Neural cell (in vitro differentiated cells): Measurements from ENCODE around the gene NDUFV1. TPM values are rescaled to one million over a fixed set of nuclear protein-coding genes. Genes with fewer than 3 reads are reported as not detected.
"Not testable (repeated sequence)": the region's sequence is repeated elsewhere in the genome, so short reads cannot be mapped to it uniquely, and the experiment has no call there.

Experiments
- H2AFZ ChIP-seq: fragments of 200-600, 300-800 bp; sonication (generic), shearing (Covaris generic); 2 replicates; pipeline ENCODE4 v1.6.0; 2014; ENCODE audit warnings: low read depth, mild to moderate bottlenecking, antibody characterized with exemption, low read length, moderate library complexity
- H3F3A ChIP-seq: fragments of 200-600 bp; shearing (Covaris generic); 2 replicates; pipeline ENCODE4 v1.6.1; 2016; ENCODE audit warnings: mild to moderate bottlenecking, moderate library complexity, mixed read lengths, antibody characterized with exemption, low read length; ENCODE audit not compliant: insufficient read depth, poor library complexity, severe bottlenecking
- H3K27ac ChIP-seq: fragments of 200-600, 300-800 bp; sonication (generic), shearing (Covaris generic); 2 replicates; pipeline ENCODE4 v1.5.1; 2014; ENCODE audit warnings: mild to moderate bottlenecking, low read length, moderate library complexity
- H3K27me3 ChIP-seq: fragments of 300-800, 200-600 bp; sonication (generic), shearing (Covaris generic); 2 replicates; pipeline ENCODE4 v1.6.0; 2014; ENCODE audit warnings: mild to moderate bottlenecking, low read depth, low read length, moderate library complexity; ENCODE audit not compliant: insufficient read depth
- H3K36me3 ChIP-seq: fragments of 300-800, 200-600 bp; sonication (generic), shearing (Covaris generic); 2 replicates; pipeline ENCODE4 v1.5.1; 2014; ENCODE audit warnings: mild to moderate bottlenecking, antibody characterized with exemption, low read length, moderate library complexity; ENCODE audit not compliant: insufficient read depth
- H3K4me2 ChIP-seq: fragments of 300-800, 200-600 bp; sonication (generic), shearing (Covaris generic); 2 replicates; pipeline ENCODE4 v1.6.0; 2014; ENCODE audit warnings: mild to moderate bottlenecking, low read length
- H3K4me3 ChIP-seq: fragments of 300-800, 200-600 bp; sonication (generic), shearing (Covaris generic); 2 replicates; pipeline ENCODE4 v1.5.1; 2014; ENCODE audit warnings: mild to moderate bottlenecking, low read length, moderate library complexity
- H3K79me2 ChIP-seq: fragments of 200-600 bp; shearing (Covaris generic); replicated peaks from 2 replicates; pipeline ENCODE4 v1.6.0; 2014; ENCODE audit warnings: mild to moderate bottlenecking, low read length, moderate library complexity; ENCODE audit not compliant: insufficient read depth
- H3K9ac ChIP-seq: fragments of 300-800, 200-600 bp; sonication (generic), shearing (Covaris generic); 2 replicates; pipeline ENCODE4 v1.6.1; 2016; ENCODE audit warnings: mild to moderate bottlenecking, low read length, mixed read lengths
- H3K9me2 ChIP-seq: fragments of 200-600 bp; shearing (Covaris generic); 2 replicates; pipeline ENCODE4 v1.6.1; 2016; ENCODE audit warnings: mild to moderate bottlenecking, low read length, mixed read lengths; ENCODE audit not compliant: insufficient read depth
- H3K9me3 ChIP-seq: fragments of 200-600, 300-800 bp; sonication (generic), shearing (Covaris generic); 2 replicates; pipeline ENCODE4 v1.6.1; 2016; ENCODE audit warnings: mild to moderate bottlenecking, mixed run types, low read length, moderate library complexity, mixed read lengths
- H4K20me1 ChIP-seq: fragments of 200-600 bp; shearing (Covaris generic); 2 replicates; pipeline ENCODE4 v1.6.1; 2016; ENCODE audit warnings: mild to moderate bottlenecking, mixed run types; ENCODE audit not compliant: insufficient read depth
- EP300 ChIP-seq: fragments of 450-650 bp; conservative IDR thresholded peaks from 2 replicates; pipeline ENCODE4 v1.6.1; 2014; ENCODE audit warnings: antibody characterized with exemption, mild to moderate bottlenecking, moderate library complexity; ENCODE audit not compliant: poor library complexity, severe bottlenecking
- EZH2 ChIP-seq: fragments of 200-600, 300-800 bp; shearing (Covaris generic), sonication (generic); IDR thresholded peaks from 2 replicates; pipeline ENCODE4 v1.6.1; 2014; ENCODE audit warnings: antibody characterized with exemption, low read length, borderline replicate concordance, mild to moderate bottlenecking; ENCODE audit not compliant: insufficient read depth, poor library complexity, severe bottlenecking
- MXI1 ChIP-seq: fragments of 450-650 bp; conservative IDR thresholded peaks from 2 replicates; pipeline ENCODE4 v1.6.1; 2014; ENCODE audit warnings: antibody characterized with exemption, mild to moderate bottlenecking; ENCODE audit not compliant: poor library complexity, severe bottlenecking
- POLR2AphosphoS5 ChIP-seq: IDR thresholded peaks from 2 replicates; pipeline ENCODE4 v1.6.1; 2012
- RAD21 ChIP-seq: fragments of 450-650 bp; conservative IDR thresholded peaks from 2 replicates; pipeline ENCODE4 v1.6.1; 2014; ENCODE audit warnings: antibody characterized with exemption, mild to moderate bottlenecking, moderate library complexity
- REST ChIP-seq: IDR thresholded peaks from 2 replicates; pipeline ENCODE4 v1.6.1; 2012; ENCODE audit warnings: borderline replicate concordance
- SMC3 ChIP-seq: fragments of 450-650 bp; conservative IDR thresholded peaks from 2 replicates; pipeline ENCODE4 v1.6.1; 2014; ENCODE audit warnings: antibody characterized with exemption, mild to moderate bottlenecking, moderate library complexity; ENCODE audit not compliant: poor library complexity
- TAF1 ChIP-seq: IDR thresholded peaks from 2 replicates; pipeline ENCODE4 v1.6.1; 2012; ENCODE audit warnings: low read depth
- polyA plus RNA-seq: library from polyadenylated mRNA; depleted of rRNA; stranded (reverse); fragments of >200 nt; gene quantifications from 2 replicates; pipeline ENCODE4 v1.2.3, GENCODE V29; 2014
- TF ChIP-seq, protein P1 (sequence below): fragments of 450-650 bp; IDR thresholded peaks from 2 replicates; pipeline ENCODE4 v1.5.1; 2014; ENCODE audit warnings: antibody characterized with exemption, mild to moderate bottlenecking, moderate library complexity; ENCODE audit not compliant: poor library complexity, severe bottlenecking

Gene NDUFV1
- polyA plus RNA-seq, 1 donor from 2014 or later: 393 TPM

- H2AFZ ChIP-seq, H3K9me2 ChIP-seq, H4K20me1 ChIP-seq, H3K9me3 ChIP-seq, H3K9ac ChIP-seq, H3K79me2 ChIP-seq, H3F3A ChIP-seq, H3K27me3 ChIP-seq, H3K36me3 ChIP-seq, H3K27ac ChIP-seq, H3K4me2 ChIP-seq, H3K4me3 ChIP-seq: not testable (repeated sequence)
These were observed 15.2 kb downstream of the NDUFV1 start for GRCh38 chr11:67621928-67622327.

DNA sequence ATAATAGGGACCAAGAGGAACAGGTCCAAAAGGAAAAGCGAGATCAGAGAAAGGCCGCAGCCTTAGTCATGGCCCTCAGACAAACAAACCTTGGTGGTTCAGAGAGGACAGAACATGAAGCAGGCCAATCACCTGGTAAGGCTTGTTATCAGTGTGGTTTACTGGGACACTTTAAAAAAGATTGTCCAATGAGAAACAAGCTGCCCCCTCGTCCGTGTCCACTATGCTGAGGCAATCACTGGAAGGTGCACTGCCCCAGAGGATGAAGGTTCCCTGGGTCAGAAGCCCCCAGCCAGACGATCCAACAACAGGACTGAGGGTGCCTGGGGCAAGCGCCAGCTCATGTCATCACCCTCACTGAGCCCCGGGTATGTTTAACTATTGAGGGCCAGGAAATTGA, 16.2 kb downstream of the NDUFV1 start:
- not testable (repeated sequence) for H3K36me3 ChIP-seq, H3K4me2 ChIP-seq, H3K9ac ChIP-seq, H4K20me1 ChIP-seq, H3K79me2 ChIP-seq, H3K27ac ChIP-seq, H2AFZ ChIP-seq, H3K27me3 ChIP-seq, H3F3A ChIP-seq, H3K9me3 ChIP-seq, H3K4me3 ChIP-seq, H3K9me2 ChIP-seq

DNA sequence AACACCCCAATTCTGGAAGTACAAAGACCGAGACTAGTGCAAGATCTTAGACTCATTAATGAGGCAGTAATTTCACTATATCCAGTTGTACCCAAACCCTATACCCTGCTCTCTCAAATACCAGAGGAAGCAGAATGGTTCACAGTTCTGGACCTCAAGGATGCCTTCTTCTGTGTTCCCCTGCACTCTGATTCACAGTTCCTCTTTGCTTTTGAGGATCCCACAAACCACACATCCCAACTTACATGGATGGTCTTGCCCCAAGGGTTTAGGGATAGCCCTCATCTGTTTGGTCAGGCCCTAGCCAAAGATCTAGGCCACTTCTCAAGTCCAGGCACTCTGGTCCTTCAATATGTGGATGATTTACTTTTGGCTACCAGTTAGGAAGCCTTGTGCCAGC, 17.1 kb downstream of the NDUFV1 start:
- H3K27ac ChIP-seq, H4K20me1 ChIP-seq, H3K27me3 ChIP-seq, H3F3A ChIP-seq, H3K36me3 ChIP-seq, H3K9ac ChIP-seq, H2AFZ ChIP-seq, H3K9me3 ChIP-seq, H3K4me2 ChIP-seq, H3K79me2 ChIP-seq, H3K4me3 ChIP-seq, H3K9me2 ChIP-seq: not testable (repeated sequence)

DNA sequence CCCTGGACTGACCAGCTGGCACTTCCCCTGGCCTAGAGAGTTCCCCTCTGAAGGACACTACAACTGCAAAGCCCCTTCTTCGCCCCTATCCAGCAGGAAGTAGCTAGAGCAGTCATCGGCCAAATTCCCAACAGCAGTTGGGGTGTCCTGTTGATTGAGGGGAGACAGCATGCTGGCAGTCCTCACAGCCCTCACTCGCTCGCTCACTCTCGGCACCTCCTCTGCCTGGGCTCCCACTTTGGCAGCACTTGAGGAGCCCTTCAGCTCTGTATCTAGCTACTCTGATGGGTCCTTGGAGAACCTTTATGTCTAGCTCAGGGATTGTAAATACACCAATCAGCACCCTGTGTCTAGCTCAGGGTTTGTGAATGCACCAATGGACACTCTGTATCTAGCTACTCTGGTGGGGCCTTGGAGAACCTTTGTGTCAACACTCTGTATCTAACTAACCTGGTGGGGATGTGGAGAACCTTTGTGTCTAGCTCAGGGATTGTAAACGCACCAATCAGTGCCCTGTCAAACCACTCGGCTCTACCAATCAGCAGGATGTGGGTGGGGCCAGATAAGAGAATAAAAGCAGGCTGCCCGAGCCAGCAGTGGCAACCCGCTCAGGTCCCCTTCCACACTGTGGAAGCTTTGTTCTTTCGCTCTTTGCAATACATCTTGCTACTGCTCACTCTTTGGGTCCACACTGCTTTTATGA, 19.5 kb downstream of the NDUFV1 start:
- not testable (repeated sequence) for H3K9me3 ChIP-seq, H3K9me2 ChIP-seq, H3K9ac ChIP-seq, H2AFZ ChIP-seq, H3K27ac ChIP-seq, H3K36me3 ChIP-seq, H3K79me2 ChIP-seq, H4K20me1 ChIP-seq, H3F3A ChIP-seq, H3K4me3 ChIP-seq, H3K4me2 ChIP-seq, H3K27me3 ChIP-seq

DNA sequence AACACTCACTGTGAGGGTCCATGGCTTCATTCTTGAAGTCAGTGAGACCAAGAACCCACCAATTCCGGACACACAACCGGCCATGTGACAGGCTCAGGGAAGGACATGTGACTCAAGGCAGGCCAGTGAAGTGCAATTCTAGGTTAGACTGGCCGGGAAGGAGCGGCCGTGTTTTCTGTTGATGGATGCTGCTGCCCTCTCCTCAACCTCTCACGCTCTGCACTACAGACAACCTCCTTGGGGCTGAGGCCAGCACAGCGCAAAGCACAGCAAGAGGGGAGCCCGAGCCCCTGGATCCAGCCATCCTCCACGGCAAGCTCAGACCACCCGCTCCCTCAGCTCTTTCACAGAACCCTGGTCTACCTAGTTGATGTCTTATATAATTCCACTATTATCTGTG, 20.2 kb downstream of the NDUFV1 start:
- Histone ChIP-seq H3K9me3 (no peaks in the 10 kb centered on the region), H3K36me3 (no peaks in the 10 kb centered on the region), H3K4me3 (no peak overlapping the region), H3K4me2 (no peak overlapping the region), H3K27ac (no peak overlapping the region), H3F3A (no peaks in the 10 kb centered on the region), H3K79me2 (no peaks in the 10 kb centered on the region), H2AFZ (no peak overlapping the region), H3K9ac (no peak overlapping the region), H4K20me1 (no peaks in the 10 kb centered on the region), H3K27me3 (no peaks in the 10 kb centered on the region), H3K9me2 (no peaks in the 10 kb centered on the region)
- TF ChIP-seq EZH2: no peak
- TF ChIP-seq TAF1: no peak
- no peak for TF ChIP-seq SMC3
- TF ChIP-seq RAD21: no peak
- TF ChIP-seq, protein P1, sequence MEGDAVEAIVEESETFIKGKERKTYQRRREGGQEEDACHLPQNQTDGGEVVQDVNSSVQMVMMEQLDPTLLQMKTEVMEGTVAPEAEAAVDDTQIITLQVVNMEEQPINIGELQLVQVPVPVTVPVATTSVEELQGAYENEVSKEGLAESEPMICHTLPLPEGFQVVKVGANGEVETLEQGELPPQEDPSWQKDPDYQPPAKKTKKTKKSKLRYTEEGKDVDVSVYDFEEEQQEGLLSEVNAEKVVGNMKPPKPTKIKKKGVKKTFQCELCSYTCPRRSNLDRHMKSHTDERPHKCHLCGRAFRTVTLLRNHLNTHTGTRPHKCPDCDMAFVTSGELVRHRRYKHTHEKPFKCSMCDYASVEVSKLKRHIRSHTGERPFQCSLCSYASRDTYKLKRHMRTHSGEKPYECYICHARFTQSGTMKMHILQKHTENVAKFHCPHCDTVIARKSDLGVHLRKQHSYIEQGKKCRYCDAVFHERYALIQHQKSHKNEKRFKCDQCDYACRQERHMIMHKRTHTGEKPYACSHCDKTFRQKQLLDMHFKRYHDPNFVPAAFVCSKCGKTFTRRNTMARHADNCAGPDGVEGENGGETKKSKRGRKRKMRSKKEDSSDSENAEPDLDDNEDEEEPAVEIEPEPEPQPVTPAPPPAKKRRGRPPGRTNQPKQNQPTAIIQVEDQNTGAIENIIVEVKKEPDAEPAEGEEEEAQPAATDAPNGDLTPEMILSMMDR: no peak
- TF ChIP-seq EP300: no peak
- no peak for TF ChIP-seq REST
- no peak for TF ChIP-seq POLR2AphosphoS5
- no peak for TF ChIP-seq MXI1
